PC-3 (cell line): Measurements from ENCODE around the gene NDE1.

Experiments used
- CTCF ChIP-seq: fragments of 300-600 bp; sonication (generic); conservative IDR thresholded peaks from 2 replicates; pipeline ENCODE4 v1.5.1; 2017; ENCODE audit warnings: antibody characterized with exemption, low read depth, mild to moderate bottlenecking, low read length
- EZH2 ChIP-seq: fragments of 300-600 bp; sonication (generic); IDR thresholded peaks from one replicate; pipeline ENCODE4 v1.6.1; 2017; ENCODE audit warnings: antibody characterized with exemption, mild to moderate bottlenecking, low read length; ENCODE audit not compliant: unreplicated experiment
- EZH2phosphoT487 ChIP-seq: fragments of 300-600 bp; sonication (generic); IDR thresholded peaks from 2 replicates; pipeline ENCODE4 v1.6.1; 2018; ENCODE audit warnings: mild to moderate bottlenecking, antibody characterized with exemption, low read length, borderline replicate concordance

GRCh38 chr16:15732416-15732815 lies 82.4 kb downstream of the NDE1 start:
- no peak for TF ChIP-seq CTCF
- no peak for TF ChIP-seq EZH2
- TF ChIP-seq EZH2phosphoT487, result no peak
